Upper lobe of right lung (tissue), 1 donor: ENCODE results near the gene CAND2. TPM values are rescaled to one million over a fixed set of nuclear protein-coding genes. Genes with fewer than 3 reads are reported as not detected.

Source experiments
- ATAC-seq: fragments of 200-7000 bp; cut with Tn5 transposase; one replicate; pipeline ENCODE4 v1.9.1; 2020; ENCODE audit warnings: mild to moderate bottlenecking, moderate library complexity
- DNase-seq: peaks from one replicate; pipeline ENCODE4 v3.0.0-alpha.2; 2020
- H3K27ac ChIP-seq: fragments of 200-600 bp; one replicate; pipeline ENCODE4 v1.8.0; 2022
- H3K27me3 ChIP-seq: fragments of 200-600 bp; one replicate; pipeline ENCODE4 v1.8.0; 2022; ENCODE audit warnings: mild to moderate bottlenecking
- H3K36me3 ChIP-seq: fragments of 200-600 bp; one replicate; pipeline ENCODE4 v1.8.0; 2022
- H3K4me1 ChIP-seq: fragments of 200-600 bp; one replicate; pipeline ENCODE4 v1.8.0; 2022
- H3K4me3 ChIP-seq: fragments of 200-600 bp; one replicate; pipeline ENCODE4 v1.8.0; 2022; ENCODE audit warnings: mild to moderate bottlenecking
- H3K9me3 ChIP-seq: fragments of 200-600 bp; one replicate; pipeline ENCODE4 v1.8.0; 2022
- intact Hi-C: fragments of 100-400 bp; cut with DNase I; formaldehyde crosslinking; loops from one replicate; pipeline ENCODE4 v1.11.0; 2022
- total RNA-seq: library from RNA; stranded (reverse); fragmentation: NEBNext Ultra II Directional; extraction: Animal tissue kit (Norgen Biotek cat#: 25700); gene quantifications from one replicate; pipeline ENCODE4 v1.2.1, GENCODE V29; 2021
- TF ChIP-seq, protein P1 (sequence below): fragments of 200-600 bp; IDR thresholded peaks from one replicate; pipeline ENCODE4 v1.8.0; 2022; ENCODE audit warnings: antibody characterized with exemption
- donor health status: DM: no; HTN: yes; CAD: no; lungs with severe emphysema.

CAND2 gene
- total RNA-seq, 1 donor from 2014 or later = 7.8 TPM

DNA sequence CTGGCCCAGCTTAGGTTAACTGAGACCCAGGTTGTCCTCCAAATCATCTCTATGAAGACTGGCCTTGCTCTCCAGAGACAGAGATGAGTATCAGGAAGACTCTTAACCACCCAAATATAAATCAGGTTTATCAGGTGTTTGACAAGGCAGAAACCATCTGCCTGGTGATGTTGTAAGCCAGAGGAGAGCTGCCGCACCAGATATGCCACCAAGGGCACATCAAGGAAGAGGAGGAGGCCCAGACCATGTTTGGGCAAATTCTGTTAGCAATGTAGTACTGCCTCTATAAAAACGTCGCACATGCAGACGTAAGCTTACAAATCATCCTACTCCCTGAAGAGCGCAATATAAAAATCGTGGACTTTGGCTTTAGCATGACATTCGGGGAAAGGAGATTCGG, 65.9 kb downstream of the CAND2 start:
- Histone ChIP-seq H3K27ac (no peak overlapping the region), H3K4me1 (no peaks in the 10 kb centered on the region), H3K36me3 (no peaks in the 10 kb centered on the region), H3K9me3 (no peaks in the 10 kb centered on the region), H3K27me3 (no peaks in the 10 kb centered on the region), H3K4me3 (no peak overlapping the region)
- intact Hi-C loops = no loop called here
- ATAC-seq (no peak), DNase-seq (no peak)
- TF ChIP-seq, protein P1, sequence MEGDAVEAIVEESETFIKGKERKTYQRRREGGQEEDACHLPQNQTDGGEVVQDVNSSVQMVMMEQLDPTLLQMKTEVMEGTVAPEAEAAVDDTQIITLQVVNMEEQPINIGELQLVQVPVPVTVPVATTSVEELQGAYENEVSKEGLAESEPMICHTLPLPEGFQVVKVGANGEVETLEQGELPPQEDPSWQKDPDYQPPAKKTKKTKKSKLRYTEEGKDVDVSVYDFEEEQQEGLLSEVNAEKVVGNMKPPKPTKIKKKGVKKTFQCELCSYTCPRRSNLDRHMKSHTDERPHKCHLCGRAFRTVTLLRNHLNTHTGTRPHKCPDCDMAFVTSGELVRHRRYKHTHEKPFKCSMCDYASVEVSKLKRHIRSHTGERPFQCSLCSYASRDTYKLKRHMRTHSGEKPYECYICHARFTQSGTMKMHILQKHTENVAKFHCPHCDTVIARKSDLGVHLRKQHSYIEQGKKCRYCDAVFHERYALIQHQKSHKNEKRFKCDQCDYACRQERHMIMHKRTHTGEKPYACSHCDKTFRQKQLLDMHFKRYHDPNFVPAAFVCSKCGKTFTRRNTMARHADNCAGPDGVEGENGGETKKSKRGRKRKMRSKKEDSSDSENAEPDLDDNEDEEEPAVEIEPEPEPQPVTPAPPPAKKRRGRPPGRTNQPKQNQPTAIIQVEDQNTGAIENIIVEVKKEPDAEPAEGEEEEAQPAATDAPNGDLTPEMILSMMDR = no peak

DNA sequence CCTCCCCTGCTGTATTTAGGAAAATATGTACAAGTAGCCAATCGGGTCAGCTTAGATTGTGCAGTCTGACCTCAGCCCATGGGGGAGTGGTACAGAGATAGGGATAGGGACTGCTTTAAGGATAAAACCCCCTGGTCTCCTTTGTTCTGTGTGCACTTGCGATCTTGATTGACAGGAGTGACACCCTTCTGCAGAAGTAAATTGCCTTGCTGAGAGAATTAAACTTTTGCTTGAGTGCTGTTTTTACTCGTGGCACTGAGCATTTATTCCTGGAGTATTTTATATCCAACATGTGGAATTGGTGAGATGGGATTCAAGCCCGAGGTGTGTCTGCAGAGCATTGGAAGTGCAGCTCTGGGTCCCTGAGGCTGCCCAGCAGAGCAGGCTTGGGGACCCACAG, 68.8 kb downstream of the CAND2 start:
- intact Hi-C loops = no loop called here
- Histone ChIP-seq H3K9me3 (no peaks in the 10 kb centered on the region), H3K27ac (no peak overlapping the region), H3K4me3 (no peak overlapping the region), H3K36me3 (no peaks in the 10 kb centered on the region), H3K27me3 (no peaks in the 10 kb centered on the region), H3K4me1 (no peaks in the 10 kb centered on the region)
- no peak for ATAC-seq
- TF ChIP-seq, protein P1 = no peak
- DNase-seq = no peak

DNA sequence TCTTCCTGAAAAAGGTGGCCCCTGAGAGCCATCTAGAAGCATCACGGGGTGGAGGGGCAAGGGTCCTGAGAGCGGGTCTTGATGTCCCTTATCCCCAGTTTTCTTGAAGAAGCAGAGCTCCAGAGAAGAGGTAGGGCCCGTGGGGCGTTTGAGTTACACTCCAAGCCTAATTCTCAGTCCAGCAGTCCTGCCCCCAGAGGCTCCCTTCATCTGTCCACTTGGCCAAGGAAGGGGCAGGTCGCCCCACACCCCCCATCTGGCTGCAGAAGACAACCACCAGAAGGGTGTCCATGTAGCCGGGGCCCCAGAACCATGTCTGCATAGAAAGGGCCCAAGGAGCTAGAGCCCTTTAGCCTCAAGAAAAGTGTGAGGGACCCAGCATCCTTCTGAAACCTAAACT, 70.4 kb downstream of the CAND2 start:
- intact Hi-C loops = no loop called here
- ATAC-seq (no peak), DNase-seq (no peak)
- Histone ChIP-seq H3K4me1 (no peaks in the 10 kb centered on the region), H3K27ac (no peak overlapping the region), H3K4me3 (no peak overlapping the region), H3K36me3 (no peaks in the 10 kb centered on the region), H3K9me3 (no peaks in the 10 kb centered on the region), H3K27me3 (no peaks in the 10 kb centered on the region)
- TF ChIP-seq, protein P1 = no peak

DNA sequence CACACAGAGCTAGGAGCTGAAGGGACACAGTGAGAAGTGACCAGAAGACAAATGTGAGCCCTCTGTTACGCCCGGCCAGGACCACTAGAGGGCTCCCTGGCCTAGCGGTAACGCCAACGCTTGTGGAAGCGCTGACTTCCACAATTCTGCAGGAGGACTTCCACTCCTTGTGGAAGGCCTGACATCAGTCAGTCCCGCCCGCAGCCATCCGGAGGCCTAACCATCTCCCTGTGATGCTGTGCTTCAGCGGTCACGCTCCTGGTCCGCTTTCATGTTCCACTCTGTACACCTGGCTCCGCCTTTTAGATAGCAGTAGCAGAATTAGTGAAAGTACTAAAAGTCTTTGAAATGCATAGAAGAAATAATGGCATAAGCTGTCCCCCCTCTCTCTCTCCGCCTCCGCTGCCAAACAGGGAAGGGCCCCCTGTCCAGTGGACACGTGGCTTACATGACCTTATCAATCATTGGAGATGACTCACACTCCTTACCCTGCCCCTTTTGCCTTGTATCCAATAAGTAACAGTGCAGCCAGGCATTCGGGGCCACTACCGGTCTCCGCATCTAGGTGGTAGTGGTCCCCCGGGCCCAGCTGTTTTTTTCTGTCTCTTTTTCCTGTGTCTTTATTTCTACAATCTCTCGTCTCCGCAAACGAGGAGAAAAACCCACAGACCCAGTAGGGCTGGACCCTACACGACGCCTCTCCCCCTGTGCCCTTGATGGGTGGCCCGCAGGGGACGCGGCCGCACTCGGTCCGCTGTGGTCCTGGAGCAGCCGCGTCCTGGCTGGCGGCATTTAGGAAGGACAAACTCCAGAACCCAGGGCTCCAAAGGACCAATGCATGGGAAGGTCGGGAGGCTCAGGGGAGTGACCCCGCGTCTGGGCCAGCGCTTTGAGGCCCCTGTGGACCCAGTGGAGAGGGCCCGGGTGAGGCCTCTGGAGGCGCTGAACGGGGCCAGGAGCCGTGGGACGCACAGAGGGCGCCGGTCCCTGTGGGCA, 71.9 kb downstream of the CAND2 start:
- TF ChIP-seq, protein P1 = peak; percentile 96
- DNase-seq (peak; percentile 90), ATAC-seq (peak; percentile 97)
- Histone ChIP-seq H3K4me1 (no peaks in the 10 kb centered on the region), H3K27ac (no peak overlapping the region), H3K27me3 (no peaks in the 10 kb centered on the region), H3K9me3 (no peaks in the 10 kb centered on the region), H3K36me3 (no peaks in the 10 kb centered on the region), H3K4me3 (peak overlapping the region; percentile 22)
- intact Hi-C loops = no loop called here

DNA sequence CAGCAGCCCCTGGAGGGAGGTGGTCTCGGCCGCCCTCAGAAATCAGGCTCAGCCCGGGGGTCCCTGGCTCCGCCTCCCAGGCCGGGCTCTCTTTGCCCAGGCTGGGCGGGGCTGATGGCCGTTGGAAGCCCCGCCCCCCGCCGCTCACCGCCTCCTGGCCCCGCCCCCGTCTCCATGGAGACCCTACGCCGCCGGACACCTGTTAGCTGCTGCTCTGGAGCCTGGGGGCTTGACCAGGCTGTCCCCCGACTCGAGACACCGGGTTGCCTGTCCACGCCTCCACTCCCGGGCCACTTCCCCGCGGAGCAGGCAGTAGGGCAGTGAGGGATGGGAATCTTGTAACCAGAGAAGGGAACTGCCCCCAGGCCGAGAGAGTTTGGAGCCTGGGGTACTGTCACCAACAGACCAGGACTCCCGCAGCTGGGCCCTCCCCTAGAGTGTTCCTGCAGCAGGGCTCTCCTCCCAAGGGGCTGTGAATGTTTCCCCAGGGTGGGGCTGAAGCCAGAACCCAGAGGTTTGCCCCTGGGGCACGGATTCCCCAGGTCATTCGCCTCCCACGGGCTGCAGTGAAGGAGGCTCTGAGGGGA, 72.6 kb downstream of the CAND2 start:
- Histone ChIP-seq H3K27ac (no peak overlapping the region), H3K4me3 (peak overlapping the region; percentile 22), H3K9me3 (no peaks in the 10 kb centered on the region), H3K36me3 (no peaks in the 10 kb centered on the region), H3K27me3 (no peaks in the 10 kb centered on the region), H3K4me1 (no peaks in the 10 kb centered on the region)
- intact Hi-C loops = no loop called here
- ATAC-seq (peak; percentile 69), DNase-seq (peak; percentile 82)
- TF ChIP-seq, protein P1 = no peak
